ENCODE results near the gene SLC39A5. TPM values are rescaled to one million over a fixed set of nuclear protein-coding genes. Genes with fewer than 3 reads are reported as not detected.

SLC39A5 gene
- total RNA-seq, 1 donor from 2014 or later: 65.2 TPM

DNA sequence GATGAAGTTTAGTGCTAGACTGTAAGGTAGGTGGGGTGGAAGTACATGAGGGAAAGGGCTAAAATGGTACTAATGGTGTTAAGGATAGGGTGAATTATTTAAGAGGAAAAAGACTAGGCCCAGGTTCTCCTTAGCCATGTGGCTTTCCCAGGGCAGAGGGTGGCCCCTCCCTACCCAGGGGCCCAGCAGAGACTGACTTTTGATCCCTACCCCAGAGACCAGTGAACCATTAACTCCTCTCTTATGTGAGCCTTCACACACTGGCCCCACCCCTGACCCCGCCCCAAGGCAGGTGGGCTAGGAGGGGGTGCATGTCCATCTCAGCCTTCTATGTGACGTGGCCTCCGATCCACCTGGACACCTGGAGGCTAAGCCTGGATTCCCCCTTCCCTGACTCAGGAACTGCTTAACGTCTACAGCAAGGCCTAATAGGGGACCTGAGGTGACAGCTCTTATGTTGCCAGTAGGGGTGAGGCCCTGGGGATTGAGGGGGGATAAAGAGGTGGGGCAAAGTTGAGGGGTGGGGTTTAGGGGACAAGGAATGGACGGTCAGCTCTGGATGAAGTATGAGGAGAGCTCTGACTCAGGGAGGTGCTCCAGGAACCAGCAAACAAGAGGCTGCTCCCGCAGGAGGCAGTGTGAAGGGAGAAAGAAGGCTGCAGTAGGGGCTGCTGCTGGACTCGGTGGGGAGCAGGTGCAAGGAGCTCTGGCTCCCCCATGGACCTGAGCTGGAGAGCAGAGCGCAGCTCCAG is 757 bp downstream of the SLC39A5 start:
- peak overlapping the region; percentile 95 for H3K27ac Mint-ChIP-seq
- peaks cover 27% of the 10 kb centered on the region for H3K4me1 Mint-ChIP-seq (ENCODE audit: low read depth)
- H3K9me3 Mint-ChIP-seq (ENCODE audit: low read depth): no peaks in the 10 kb centered on the region
- peaks cover 4% of the 10 kb centered on the region for H3K36me3 Mint-ChIP-seq (ENCODE audit: insufficient read depth)
- TF ChIP-seq, protein P1, sequence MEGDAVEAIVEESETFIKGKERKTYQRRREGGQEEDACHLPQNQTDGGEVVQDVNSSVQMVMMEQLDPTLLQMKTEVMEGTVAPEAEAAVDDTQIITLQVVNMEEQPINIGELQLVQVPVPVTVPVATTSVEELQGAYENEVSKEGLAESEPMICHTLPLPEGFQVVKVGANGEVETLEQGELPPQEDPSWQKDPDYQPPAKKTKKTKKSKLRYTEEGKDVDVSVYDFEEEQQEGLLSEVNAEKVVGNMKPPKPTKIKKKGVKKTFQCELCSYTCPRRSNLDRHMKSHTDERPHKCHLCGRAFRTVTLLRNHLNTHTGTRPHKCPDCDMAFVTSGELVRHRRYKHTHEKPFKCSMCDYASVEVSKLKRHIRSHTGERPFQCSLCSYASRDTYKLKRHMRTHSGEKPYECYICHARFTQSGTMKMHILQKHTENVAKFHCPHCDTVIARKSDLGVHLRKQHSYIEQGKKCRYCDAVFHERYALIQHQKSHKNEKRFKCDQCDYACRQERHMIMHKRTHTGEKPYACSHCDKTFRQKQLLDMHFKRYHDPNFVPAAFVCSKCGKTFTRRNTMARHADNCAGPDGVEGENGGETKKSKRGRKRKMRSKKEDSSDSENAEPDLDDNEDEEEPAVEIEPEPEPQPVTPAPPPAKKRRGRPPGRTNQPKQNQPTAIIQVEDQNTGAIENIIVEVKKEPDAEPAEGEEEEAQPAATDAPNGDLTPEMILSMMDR (IDR thresholded peaks at IDR 0.05; ENCODE audit: unreplicated experiment): no peak
- no peaks in the 10 kb centered on the region for H3K27me3 Mint-ChIP-seq
- DNase-seq (ENCODE audit: low spot score, unreplicated experiment): peak; percentile 57
- peak overlapping the region; percentile 68 for H3K4me3 Mint-ChIP-seq (ENCODE audit: low read depth)

DNA sequence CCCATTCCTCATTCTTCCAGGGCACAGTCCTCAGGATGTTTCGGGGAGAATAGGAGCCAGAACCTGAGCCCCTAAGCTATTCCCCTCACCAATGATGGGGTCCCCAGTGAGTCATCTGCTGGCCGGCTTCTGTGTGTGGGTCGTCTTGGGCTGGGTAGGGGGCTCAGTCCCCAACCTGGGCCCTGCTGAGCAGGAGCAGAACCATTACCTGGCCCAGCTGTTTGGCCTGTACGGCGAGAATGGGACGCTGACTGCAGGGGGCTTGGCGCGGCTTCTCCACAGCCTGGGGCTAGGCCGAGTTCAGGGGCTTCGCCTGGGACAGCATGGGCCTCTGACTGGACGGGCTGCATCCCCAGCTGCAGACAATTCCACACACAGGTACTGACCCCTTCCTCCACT is 1.3 kb downstream of the SLC39A5 start:
- Mint-ChIP-seq H3K9me3 (ENCODE audit: low read depth) (no peaks in the 10 kb centered on the region), H3K36me3 (ENCODE audit: insufficient read depth) (peaks cover 3% of the 10 kb centered on the region), H3K27me3 (no peaks in the 10 kb centered on the region), H3K4me3 (ENCODE audit: low read depth) (peak overlapping the region; percentile 68), H3K4me1 (ENCODE audit: low read depth) (peaks cover 27% of the 10 kb centered on the region), H3K27ac (peak overlapping the region; percentile 95)
- no peak for DNase-seq (ENCODE audit: low spot score, unreplicated experiment)
- TF ChIP-seq, protein P1 (IDR thresholded peaks at IDR 0.05; ENCODE audit: unreplicated experiment): no peak

DNA sequence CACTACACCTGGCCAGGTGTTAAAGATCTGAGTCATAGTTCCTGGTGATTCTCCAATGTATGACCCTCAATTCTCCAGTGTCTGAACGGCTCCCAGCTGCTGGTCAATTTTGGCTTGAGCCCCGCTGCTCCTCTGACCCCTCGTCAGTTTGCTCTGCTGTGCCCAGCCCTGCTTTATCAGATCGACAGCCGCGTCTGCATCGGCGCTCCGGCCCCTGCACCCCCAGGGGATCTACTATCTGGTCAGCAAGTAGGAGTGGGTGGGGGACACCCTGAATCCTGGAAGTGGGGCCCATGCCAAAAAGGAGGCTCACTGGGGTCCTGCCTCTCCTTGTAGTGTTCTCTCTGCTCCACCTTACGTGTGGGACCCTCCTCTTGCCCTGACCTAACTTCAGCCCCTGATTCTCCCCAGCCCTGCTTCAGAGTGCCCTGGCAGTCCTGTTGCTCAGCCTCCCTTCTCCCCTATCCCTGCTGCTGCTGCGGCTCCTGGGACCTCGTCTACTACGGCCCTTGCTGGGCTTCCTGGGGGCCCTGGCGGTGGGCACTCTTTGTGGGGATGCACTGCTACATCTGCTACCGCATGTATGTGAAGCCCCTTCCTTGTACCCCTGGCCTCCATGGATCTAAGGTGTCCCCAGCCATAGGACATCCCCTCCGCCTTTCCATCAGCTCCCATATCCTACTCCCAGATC is 5.0 kb downstream of the SLC39A5 start:
- Mint-ChIP-seq H3K4me3 (ENCODE audit: low read depth) (no peak overlapping the region), H3K27me3 (no peaks in the 10 kb centered on the region), H3K9me3 (ENCODE audit: low read depth) (no peaks in the 10 kb centered on the region), H3K36me3 (ENCODE audit: insufficient read depth) (peaks cover 5% of the 10 kb centered on the region), H3K4me1 (ENCODE audit: low read depth) (peaks cover 23% of the 10 kb centered on the region), H3K27ac (peak overlapping the region; percentile 85)
- TF ChIP-seq, protein P1 (IDR thresholded peaks at IDR 0.05; ENCODE audit: unreplicated experiment): no peak
- no peak for DNase-seq (ENCODE audit: low spot score, unreplicated experiment)

DNA sequence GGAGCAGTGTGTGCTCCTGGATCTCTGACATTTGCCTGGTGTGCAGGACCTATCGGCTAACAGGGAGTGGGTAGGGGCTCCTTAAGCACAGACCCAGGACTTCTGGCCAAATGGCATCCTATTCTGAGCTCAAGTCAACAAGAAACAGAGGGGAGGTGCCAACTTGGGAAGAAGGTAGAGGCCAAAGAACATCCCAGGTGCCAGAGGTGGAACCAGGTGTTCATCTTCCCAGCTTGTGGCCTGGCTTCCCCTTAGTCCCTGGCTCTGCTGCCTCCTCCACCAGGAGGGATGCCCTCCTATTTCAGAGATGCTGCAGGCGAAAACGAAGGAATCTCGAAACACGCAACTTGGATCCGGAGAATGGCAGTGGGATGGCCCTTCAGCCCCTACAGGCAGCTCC is 6.2 kb downstream of the SLC39A5 start:
- Mint-ChIP-seq H3K27ac (peak overlapping the region; percentile 64), H3K4me3 (ENCODE audit: low read depth) (no peak overlapping the region), H3K4me1 (ENCODE audit: low read depth) (peaks cover 12% of the 10 kb centered on the region), H3K27me3 (no peaks in the 10 kb centered on the region), H3K36me3 (ENCODE audit: insufficient read depth) (peaks cover 9% of the 10 kb centered on the region), H3K9me3 (ENCODE audit: low read depth) (no peaks in the 10 kb centered on the region)
- TF ChIP-seq, protein P1 (IDR thresholded peaks at IDR 0.05; ENCODE audit: unreplicated experiment): no peak
- DNase-seq (ENCODE audit: low spot score, unreplicated experiment): no peak

DNA sequence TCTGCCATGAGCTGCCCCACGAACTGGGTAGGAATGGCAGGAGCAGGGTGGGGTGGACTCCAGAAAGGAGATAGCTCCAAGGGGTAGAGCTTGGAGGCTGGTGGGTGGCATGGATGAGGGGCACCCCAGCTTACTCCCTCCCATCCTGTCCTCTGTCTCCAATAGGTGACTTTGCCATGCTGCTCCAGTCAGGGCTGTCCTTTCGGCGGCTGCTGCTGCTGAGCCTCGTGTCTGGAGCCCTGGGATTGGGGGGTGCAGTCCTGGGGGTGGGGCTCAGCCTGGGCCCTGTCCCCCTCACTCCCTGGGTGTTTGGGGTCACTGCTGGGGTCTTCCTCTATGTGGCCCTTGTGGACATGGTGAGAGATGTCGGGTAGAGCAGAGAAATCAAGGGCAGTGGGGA is 7.1 kb downstream of the SLC39A5 start:
- Mint-ChIP-seq H3K27ac (no peak overlapping the region), H3K36me3 (ENCODE audit: insufficient read depth) (peaks cover 15% of the 10 kb centered on the region), H3K4me3 (ENCODE audit: low read depth) (no peak overlapping the region), H3K9me3 (ENCODE audit: low read depth) (no peaks in the 10 kb centered on the region), H3K4me1 (ENCODE audit: low read depth) (peaks cover 8% of the 10 kb centered on the region), H3K27me3 (no peaks in the 10 kb centered on the region)
- TF ChIP-seq, protein P1 (IDR thresholded peaks at IDR 0.05; ENCODE audit: unreplicated experiment): no peak
- no peak for DNase-seq (ENCODE audit: low spot score, unreplicated experiment)

Data from progenitor cell of endocrine pancreas (in vitro differentiated cells).